Gastrocnemius medialis (tissue), 4 donors: ENCODE data around the gene FAM181A.

Experiments
- CTCF ChIP-seq, 5 experiments: fragments of 450-650 bp in 3 of 5; fragments of 200-600 bp in 2 of 5; sonication (generic) in 2 of 5; IDR thresholded peaks in 4 of 5; conservative IDR thresholded peaks in 1 of 5; 1 replicate in 4 of 5; 2 replicates in 1 of 5; pipeline ENCODE4 v1.5.1; 2016 to 2019; ENCODE audit warnings: antibody characterized with exemption in 5 of 5, mild to moderate bottlenecking in 3 of 5, moderate library complexity in 3 of 5
- POLR2A ChIP-seq, 2 donors: fragments of 450-650 bp; IDR thresholded peaks; one replicate each; pipeline ENCODE4 v1.6.1; 2017; ENCODE audit warnings: antibody characterized with exemption in 2 of 2, mild to moderate bottlenecking in 2 of 2, moderate library complexity in 2 of 2

- TF ChIP-seq CTCF (IDR thresholded peaks at IDR 0.05 in 4 of 5, conservative IDR thresholded peaks at IDR 0.05 in 1 of 5) (no peak), POLR2A (IDR thresholded peaks at IDR 0.05) (no peak)
These were observed 38.2 kb downstream of the FAM181A start for GRCh38 chr14:93965287-93965821.
